C4-2B (cell line): ENCODE data around the gene SLC1A7.
A peak's percentile ranks its signal among the peaks of the same experiment; 100 is the strongest.

Experiments used
- ZFX ChIP-seq: fragments of 450-650 bp; IDR thresholded peaks from 2 replicates; pipeline ENCODE4 v1.6.1; 2017
- TF ChIP-seq, protein P1 (sequence below): fragments of 450-650 bp; conservative IDR thresholded peaks from 2 replicates; pipeline ENCODE4 v1.5.1; 2017; ENCODE audit warnings: mild to moderate bottlenecking

DNA sequence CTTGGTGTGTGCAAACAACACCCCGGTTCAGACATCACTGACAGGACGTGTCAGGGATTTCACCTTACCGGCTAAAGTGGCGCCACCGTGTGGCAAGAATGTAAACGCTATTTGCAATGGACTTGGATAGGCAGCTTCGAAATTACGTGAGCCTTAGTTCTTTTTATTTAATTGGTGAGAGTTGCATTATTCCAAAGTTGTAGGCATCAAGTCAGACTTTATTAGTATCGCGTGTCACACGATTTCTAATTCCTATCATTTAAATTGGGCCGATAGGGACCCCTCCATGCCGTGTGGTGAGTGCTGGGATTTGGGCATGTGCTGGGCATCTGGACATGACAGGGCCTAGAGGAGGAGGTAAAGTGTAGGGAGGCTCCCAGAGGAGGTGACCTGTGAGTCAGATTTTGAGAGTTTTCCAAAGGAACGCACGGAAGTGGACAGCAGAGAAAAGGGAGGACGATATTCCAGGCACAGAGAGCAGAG lies 39.7 kb upstream of the SLC1A7 start:
- TF ChIP-seq, protein P1, sequence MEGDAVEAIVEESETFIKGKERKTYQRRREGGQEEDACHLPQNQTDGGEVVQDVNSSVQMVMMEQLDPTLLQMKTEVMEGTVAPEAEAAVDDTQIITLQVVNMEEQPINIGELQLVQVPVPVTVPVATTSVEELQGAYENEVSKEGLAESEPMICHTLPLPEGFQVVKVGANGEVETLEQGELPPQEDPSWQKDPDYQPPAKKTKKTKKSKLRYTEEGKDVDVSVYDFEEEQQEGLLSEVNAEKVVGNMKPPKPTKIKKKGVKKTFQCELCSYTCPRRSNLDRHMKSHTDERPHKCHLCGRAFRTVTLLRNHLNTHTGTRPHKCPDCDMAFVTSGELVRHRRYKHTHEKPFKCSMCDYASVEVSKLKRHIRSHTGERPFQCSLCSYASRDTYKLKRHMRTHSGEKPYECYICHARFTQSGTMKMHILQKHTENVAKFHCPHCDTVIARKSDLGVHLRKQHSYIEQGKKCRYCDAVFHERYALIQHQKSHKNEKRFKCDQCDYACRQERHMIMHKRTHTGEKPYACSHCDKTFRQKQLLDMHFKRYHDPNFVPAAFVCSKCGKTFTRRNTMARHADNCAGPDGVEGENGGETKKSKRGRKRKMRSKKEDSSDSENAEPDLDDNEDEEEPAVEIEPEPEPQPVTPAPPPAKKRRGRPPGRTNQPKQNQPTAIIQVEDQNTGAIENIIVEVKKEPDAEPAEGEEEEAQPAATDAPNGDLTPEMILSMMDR = peak; percentile 95
- TF ChIP-seq ZFX = no peak
